ENCODE measurements around the gene PADI3. TPM values are rescaled to one million over a fixed set of nuclear protein-coding genes. Genes with fewer than 3 reads are reported as not detected.

Gene PADI3
- polyA plus RNA-seq, 3 donors: 0.01 TPM; not detected in 2

- H3K27me3 ChIP-seq (ENCODE audit: control insufficient read depth in 2 of 2, insufficient read depth in 2 of 2, low read length in 2 of 2): no peaks in the 10 kb centered on the region
- intact Hi-C loops (cut with micrococcal nuclease): no loop called here
- H3K4me1 Mint-ChIP-seq: peaks cover 44% of the 10 kb centered on the region
- peaks cover 0 to 2% of the 10 kb centered on the region in 2 donors for H3K36me3 Mint-ChIP-seq
- H3K4me3 Mint-ChIP-seq: no peak overlapping the region
- WGBS (ENCODE audit: insufficient coverage): 100% methylated on average over 2 of the region's 3 CpGs
- H3K9me3 Mint-ChIP-seq: peaks cover 0 to 1% (median 0%) of the 10 kb centered on the region in 7 donors
- H3K9ac ChIP-seq (ENCODE audit: insufficient read depth, low read length, poor library complexity, severe bottlenecking): no peak overlapping the region
- no peaks in the 10 kb centered on the region for H3K79me2 ChIP-seq (ENCODE audit: insufficient read depth, low read length)
- no peak overlapping the region for H3K27ac Mint-ChIP-seq
- H4K20me1 ChIP-seq (ENCODE audit: insufficient read depth, low read length): no peaks in the 10 kb centered on the region
- no peaks in the 10 kb centered on the region for H3K36me3 ChIP-seq (replicated peaks in 1 of 2; ENCODE audit: control insufficient read depth in 1 of 2, insufficient read depth in 2 of 2, low read length in 2 of 2)
- H3K4me3 ChIP-seq (replicated peaks in 1 of 3; ENCODE audit: low read depth in 2 of 3, low read length in 3 of 3): no peak overlapping the region
- DNase-seq: no peak
- TF ChIP-seq CTCF (IDR thresholded peaks at IDR 0.05): no peak
- peaks cover 32 to 34% of the 10 kb centered on the region in 2 donors for H3K4me1 ChIP-seq (ENCODE audit: control insufficient read depth in 1 of 2, insufficient read depth in 2 of 2, low read length in 2 of 2)
- no peak overlapping the region for H3K27ac ChIP-seq (ENCODE audit: low read depth in 1 of 2, low read length in 2 of 2)
- no peak overlapping the region for H2AFZ ChIP-seq (ENCODE audit: insufficient read depth, low read depth, low read length, poor library complexity, severe bottlenecking)
- peaks cover 0 to 7% (median 4%) of the 10 kb centered on the region in 3 donors for H3K27me3 Mint-ChIP-seq (ENCODE audit: low read depth in 3 of 3)
- H3K4me2 ChIP-seq (replicated peaks; ENCODE audit: extremely low read depth, low read length, poor library complexity, severe bottlenecking): no peak overlapping the region
- H3K9me3 ChIP-seq (replicated peaks in 1 of 2; ENCODE audit: control insufficient read depth in 1 of 2, insufficient read depth in 1 of 2, low read length in 2 of 2): no peaks in the 10 kb centered on the region
Observed at GRCh38 chr1:17290553-17290952, 41.7 kb downstream of the PADI3 start.

GRCh38 chr1:17292299-17293160, 43.6 kb downstream of the PADI3 start:
- TF ChIP-seq CTCF (IDR thresholded peaks at IDR 0.05): no peak
- Histone ChIP-seq H3K4me3 (replicated peaks in 1 of 3; ENCODE audit: low read depth in 2 of 3, low read length in 3 of 3) (no peak overlapping the region), H2AFZ (ENCODE audit: insufficient read depth, low read depth, low read length, poor library complexity, severe bottlenecking) (no peak overlapping the region), H3K4me1 (ENCODE audit: control insufficient read depth in 1 of 2, insufficient read depth in 2 of 2, low read length in 2 of 2) (peaks cover 12 to 19% of the 10 kb centered on the region in 2 donors), H3K79me2 (ENCODE audit: insufficient read depth, low read length) (no peaks in the 10 kb centered on the region), H3K27ac (ENCODE audit: low read depth in 1 of 2, low read length in 2 of 2) (no peak overlapping the region), H4K20me1 (ENCODE audit: insufficient read depth, low read length) (no peaks in the 10 kb centered on the region), H3K9ac (ENCODE audit: insufficient read depth, low read length, poor library complexity, severe bottlenecking) (no peak overlapping the region), H3K4me2 (replicated peaks; ENCODE audit: extremely low read depth, low read length, poor library complexity, severe bottlenecking) (no peak overlapping the region), H3K36me3 (replicated peaks in 1 of 2; ENCODE audit: control insufficient read depth in 1 of 2, insufficient read depth in 2 of 2, low read length in 2 of 2) (no peaks in the 10 kb centered on the region), H3K9me3 (replicated peaks in 1 of 2; ENCODE audit: control insufficient read depth in 1 of 2, insufficient read depth in 1 of 2, low read length in 2 of 2) (no peaks in the 10 kb centered on the region), H3K27me3 (ENCODE audit: control insufficient read depth in 2 of 2, insufficient read depth in 2 of 2, low read length in 2 of 2) (no peaks in the 10 kb centered on the region)
- no CpG with 5 or more reads among the region's 7 CpGs for WGBS (ENCODE audit: insufficient coverage)
- Mint-ChIP-seq H3K36me3 (no peaks in the 10 kb centered on the region), H3K4me1 (peaks cover 30% of the 10 kb centered on the region), H3K9me3 (peaks cover 0 to 2% (median 0%) of the 10 kb centered on the region in 7 donors), H3K27ac (no peak overlapping the region), H3K4me3 (no peak overlapping the region), H3K27me3 (ENCODE audit: low read depth in 3 of 3) (peaks cover 0 to 7% (median 6%) of the 10 kb centered on the region in 3 donors)
- intact Hi-C loops (cut with micrococcal nuclease): no loop called here
- no peak for DNase-seq

All from CD14-positive monocyte (primary cell).